Common myeloid progenitor, CD34-positive (primary cell): Measurements from ENCODE around the gene TBC1D3B.
"Not testable (repeated sequence)": the region's sequence is repeated elsewhere in the genome, so short reads cannot be mapped to it uniquely, and the experiment has no call there.

ENCODE experiments used
- CTCF ChIA-PET: fragments of 350-600 bp; sonication (Branson Sonifier 250); formaldehyde crosslinking; loops from one replicate; lab custom pipeline; 2021; ENCODE audit warnings: antibody characterized with exemption; lab: Charles Lee
- POLR2A ChIA-PET: fragments of 350-600 bp; sonication (Branson Sonifier 250); formaldehyde crosslinking; loops from one replicate; lab custom pipeline; 2021; ENCODE audit warnings: antibody characterized with exemption; lab: Charles Lee
- DNase-seq, 3 donors: peaks; one replicate each; pipeline versions ENCODE4 v3.0.0 to v3.0.0-alpha.2; 2013
- H3K27ac ChIP-seq, 2 experiments: 1 replicate in 1 of 2; 2 replicates in 1 of 2; pipeline ENCODE4 v1.7.0; 2013; ENCODE audit warnings: inconsistent platforms in 2 of 2, low read length in 2 of 2, mild to moderate bottlenecking in 2 of 2, low read depth in 1 of 2, moderate library complexity in 1 of 2; ENCODE audit not compliant: severe bottlenecking in 2 of 2, insufficient read depth in 1 of 2, poor library complexity in 1 of 2
- H3K27me3 ChIP-seq, 5 experiments: replicated peaks in 2 of 5; 1 replicate in 3 of 5; 2 replicates in 2 of 5; pipeline versions ENCODE4 v1.6.1 to v1.7.0; 2013; ENCODE audit warnings: low read length in 4 of 5, mild to moderate bottlenecking in 2 of 5, moderate library complexity in 2 of 5, inconsistent platforms in 1 of 5; ENCODE audit not compliant: insufficient read depth in 5 of 5, control insufficient read depth in 4 of 5
- H3K36me3 ChIP-seq, 4 experiments: 1 replicate in 2 of 4; 2 replicates in 2 of 4; pipeline versions ENCODE4 v1.6.1 to v1.7.0; 2013; ENCODE audit warnings: low read length in 3 of 4, control low read depth in 1 of 4, mild to moderate bottlenecking in 1 of 4; ENCODE audit not compliant: control insufficient read depth in 4 of 4, insufficient read depth in 4 of 4
- H3K4me1 ChIP-seq, 4 experiments: 1 replicate in 3 of 4; 2 replicates in 1 of 4; pipeline versions ENCODE4 v1.6.1 to v1.7.1; 2013; ENCODE audit warnings: low read length in 3 of 4, mild to moderate bottlenecking in 3 of 4, control low read depth in 1 of 4, inconsistent platforms in 1 of 4, moderate library complexity in 1 of 4; ENCODE audit not compliant: control insufficient read depth in 4 of 4, insufficient read depth in 4 of 4; ENCODE audit errors: control extremely low read depth in 1 of 4
- H3K4me3 ChIP-seq, 7 experiments: 1 replicate in 4 of 7; 2 replicates in 3 of 7; pipeline versions ENCODE4 v1.5.1 to v1.7.0; 2013; ENCODE audit warnings: mild to moderate bottlenecking in 7 of 7, low read length in 6 of 7, moderate library complexity in 6 of 7, inconsistent platforms in 2 of 7, low read depth in 2 of 7, control low read depth in 1 of 7; ENCODE audit not compliant: insufficient read depth in 4 of 7, control insufficient read depth in 1 of 7; ENCODE audit errors: extremely low read depth in 1 of 7
- H3K9me3 ChIP-seq, 5 experiments: 1 replicate in 4 of 5; 2 replicates in 1 of 5; pipeline versions ENCODE4 v1.6.1 to v1.7.1; 2013; ENCODE audit warnings: low read length in 4 of 5, mild to moderate bottlenecking in 2 of 5, inconsistent platforms in 1 of 5, low read depth in 1 of 5, moderate library complexity in 1 of 5; ENCODE audit not compliant: control insufficient read depth in 4 of 5, insufficient read depth in 2 of 5; ENCODE audit errors: control extremely low read depth in 1 of 5
- WGBS: methylation state at CpG from one replicate; pipeline ENCODE4 v1.1.5; 2013; ENCODE audit not compliant: insufficient coverage; 5-methylcytosine and 5-hydroxymethylcytosine counted together

TBC1D3B gene

GRCh38 chr17:36198831-36199465 is 22.5 kb upstream of the TBC1D3B start:
- no peaks in the 10 kb centered on the region for H3K9me3 ChIP-seq
- DNase-seq = peak in 2 of 3 donors; percentile 72 to 83
- ChIA-PET POLR2A (no interaction called here), CTCF (no interaction called here)
- 61% methylated on average over 6 of the region's 7 CpGs for WGBS
- H3K4me3 ChIP-seq = peak overlapping the region in 1 of 7 experiments; percentile 55
- H3K27me3 ChIP-seq = no peaks in the 10 kb centered on the region
- H3K27ac ChIP-seq = no peak overlapping the region
- H3K4me1 ChIP-seq = peaks cover 26 to 76% (median 63%) of the 10 kb centered on the region in 4 experiments
- H3K36me3 ChIP-seq = no peaks in the 10 kb centered on the region

- WGBS = 93% methylated on average over 4 of the region's 4 CpGs
- no peaks in the 10 kb centered on the region for H3K9me3 ChIP-seq
- H3K27ac ChIP-seq = no peak overlapping the region
- no peaks in the 10 kb centered on the region for H3K27me3 ChIP-seq
- no peak for DNase-seq
- H3K4me3 ChIP-seq = peak overlapping the region in 2 of 7 experiments; percentile 19 to 38
- H3K4me1 ChIP-seq = peaks cover 29 to 76% (median 60%) of the 10 kb centered on the region in 4 experiments
- CTCF ChIA-PET = no interaction called here
- POLR2A ChIA-PET = no interaction called here
- H3K36me3 ChIP-seq = no peaks in the 10 kb centered on the region
Measured at GRCh38 chr17:36197387-36197703, 20.9 kb upstream of the TBC1D3B start.

- Histone ChIP-seq H3K9me3 (no peaks in the 10 kb centered on the region), H3K27ac (no peak overlapping the region), H3K27me3 (no peaks in the 10 kb centered on the region), H3K4me3 (peak overlapping the region in 1 of 7 experiments; percentile 39), H3K36me3 (no peaks in the 10 kb centered on the region), H3K4me1 (peaks cover 42 to 76% (median 62%) of the 10 kb centered on the region in 4 experiments)
- POLR2A ChIA-PET = no interaction called here
- DNase-seq = no peak
- CTCF ChIA-PET = no interaction called here
- WGBS = 48% methylated on average over 3 of the region's 3 CpGs
Measured at GRCh38 chr17:36196131-36196486, 19.7 kb upstream of the TBC1D3B start.

- ChIA-PET CTCF (no interaction called here), POLR2A (no interaction called here)
- Histone ChIP-seq H3K9me3 (no peaks in the 10 kb centered on the region), H3K36me3 (no peaks in the 10 kb centered on the region), H3K27ac (no peak overlapping the region), H3K4me1 (peaks cover 47 to 79% (median 67%) of the 10 kb centered on the region in 4 experiments), H3K27me3 (no peaks in the 10 kb centered on the region), H3K4me3 (no peak overlapping the region)
- 92% methylated on average over 8 of the region's 10 CpGs for WGBS
- peak in 1 of 3 donors; percentile 42 for DNase-seq
Measured at GRCh38 chr17:36195434-36196130, 19.1 kb upstream of the TBC1D3B start.

GRCh38 chr17:36194832-36195433 is 18.5 kb upstream of the TBC1D3B start:
- H3K36me3 ChIP-seq, DNase-seq, H3K27ac ChIP-seq, H3K4me3 ChIP-seq, CTCF ChIA-PET, H3K27me3 ChIP-seq, POLR2A ChIA-PET, H3K9me3 ChIP-seq: not testable (repeated sequence)
- peaks cover 53 to 86% (median 73%) of the 10 kb centered on the region in 4 experiments for H3K4me1 ChIP-seq
- 99% methylated on average over 8 of the region's 10 CpGs for WGBS

- H3K4me1 ChIP-seq = peaks cover 51 to 86% (median 74%) of the 10 kb centered on the region in 4 experiments
- CTCF ChIA-PET, H3K9me3 ChIP-seq, H3K27me3 ChIP-seq, H3K4me3 ChIP-seq, DNase-seq, POLR2A ChIA-PET, H3K27ac ChIP-seq, H3K36me3 ChIP-seq: not testable (repeated sequence)
- over 99% methylated on average over 5 of the region's 8 CpGs for WGBS
Measured at GRCh38 chr17:36194147-36194831, 17.9 kb upstream of the TBC1D3B start.
